Central memory CD8-positive, alpha-beta T cell (primary cell): ENCODE results near the gene REXO1.

Experiments
- ATAC-seq: fragments of 150-1000 bp; cut with Tn5 transposase; replicated peaks from 2 replicates; pipeline ENCODE4 v1.10.0; 2022; ENCODE audit warnings: mild to moderate bottlenecking, moderate FRiP score, moderate number of reproducible peaks; ENCODE audit not compliant: poor library complexity, severe bottlenecking; ENCODE audit errors: extremely low read depth
- DNase-seq, 2 donors: peaks; one replicate each; pipeline ENCODE4 v3.0.0; 2021; ENCODE audit warnings: low spot score in 2 of 2
- H3K27ac Mint-ChIP-seq: one replicate; pipeline ENCODE4 v1.8.0; 2022; ENCODE audit warnings: low read depth, mild to moderate bottlenecking, moderate library complexity, mixed read lengths
- H3K27me3 Mint-ChIP-seq: one replicate; pipeline ENCODE4 v1.8.0; 2022; ENCODE audit warnings: mixed read lengths
- H3K36me3 Mint-ChIP-seq: one replicate; pipeline ENCODE4 v1.8.0; 2022; ENCODE audit warnings: mild to moderate bottlenecking, moderate library complexity, mixed read lengths; ENCODE audit not compliant: insufficient read depth
- H3K4me1 Mint-ChIP-seq: one replicate; pipeline ENCODE4 v1.8.0; 2022; ENCODE audit warnings: mixed read lengths
- H3K4me3 Mint-ChIP-seq: one replicate; pipeline ENCODE4 v1.8.0; 2022; ENCODE audit warnings: mild to moderate bottlenecking, moderate library complexity, mixed read lengths
- H3K9me3 Mint-ChIP-seq: one replicate; pipeline ENCODE4 v1.8.0; 2022; ENCODE audit warnings: mixed read lengths

REXO1 gene

DNA sequence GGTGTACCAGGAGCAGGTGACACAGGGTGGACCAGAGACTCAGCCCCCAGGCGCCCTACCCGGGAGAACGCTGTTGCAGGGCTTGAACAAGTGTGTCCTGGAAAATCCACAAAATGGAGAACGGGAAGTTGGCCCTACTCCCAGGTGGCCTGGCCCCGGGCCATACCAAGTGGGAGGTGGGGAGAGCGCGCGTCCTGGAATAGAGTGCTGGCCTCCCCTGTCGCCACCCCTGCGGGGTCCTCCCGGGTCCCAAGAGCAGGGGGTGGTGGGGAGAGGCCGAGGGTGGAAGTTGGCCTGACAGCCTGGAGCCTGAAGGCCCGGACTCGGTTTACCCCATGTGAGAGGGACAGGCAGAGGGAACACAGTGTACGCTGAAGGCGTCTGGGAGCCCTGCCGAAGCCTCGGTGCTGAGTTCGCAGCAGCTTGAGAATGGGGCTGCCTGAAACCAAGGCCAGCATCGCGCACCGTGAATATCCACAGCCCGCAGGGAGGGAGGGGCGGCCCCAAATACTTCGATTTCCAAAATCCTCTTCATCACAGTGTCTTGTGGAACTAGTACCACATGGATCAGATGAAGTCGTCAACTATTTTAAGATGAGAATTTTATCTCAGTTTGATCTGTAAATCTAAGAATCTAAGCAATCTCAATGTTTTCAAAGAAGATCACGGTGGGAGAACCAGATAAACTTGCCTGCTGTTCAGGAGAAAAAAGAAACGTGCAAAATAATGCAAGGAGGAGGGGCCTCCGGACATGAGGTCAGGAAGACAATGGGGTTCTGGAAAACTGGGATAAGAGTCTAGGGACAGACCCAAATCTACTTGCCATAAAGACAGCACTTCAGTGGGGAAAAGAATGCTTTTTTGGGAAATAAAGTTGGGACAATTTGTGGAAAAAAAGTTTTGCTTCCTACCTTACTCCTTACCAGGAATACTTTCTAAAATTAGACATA lies 25.5 kb upstream of the REXO1 start:
- peaks cover 35% of the 10 kb centered on the region for H3K36me3 Mint-ChIP-seq
- peaks cover 26% of the 10 kb centered on the region for H3K4me1 Mint-ChIP-seq
- H3K4me3 Mint-ChIP-seq = peak overlapping the region; percentile 99
- H3K27ac Mint-ChIP-seq = peak overlapping the region; percentile 97
- no peaks in the 10 kb centered on the region for H3K27me3 Mint-ChIP-seq
- ATAC-seq = no peak
- H3K9me3 Mint-ChIP-seq = no peaks in the 10 kb centered on the region
- DNase-seq = no peak

DNA sequence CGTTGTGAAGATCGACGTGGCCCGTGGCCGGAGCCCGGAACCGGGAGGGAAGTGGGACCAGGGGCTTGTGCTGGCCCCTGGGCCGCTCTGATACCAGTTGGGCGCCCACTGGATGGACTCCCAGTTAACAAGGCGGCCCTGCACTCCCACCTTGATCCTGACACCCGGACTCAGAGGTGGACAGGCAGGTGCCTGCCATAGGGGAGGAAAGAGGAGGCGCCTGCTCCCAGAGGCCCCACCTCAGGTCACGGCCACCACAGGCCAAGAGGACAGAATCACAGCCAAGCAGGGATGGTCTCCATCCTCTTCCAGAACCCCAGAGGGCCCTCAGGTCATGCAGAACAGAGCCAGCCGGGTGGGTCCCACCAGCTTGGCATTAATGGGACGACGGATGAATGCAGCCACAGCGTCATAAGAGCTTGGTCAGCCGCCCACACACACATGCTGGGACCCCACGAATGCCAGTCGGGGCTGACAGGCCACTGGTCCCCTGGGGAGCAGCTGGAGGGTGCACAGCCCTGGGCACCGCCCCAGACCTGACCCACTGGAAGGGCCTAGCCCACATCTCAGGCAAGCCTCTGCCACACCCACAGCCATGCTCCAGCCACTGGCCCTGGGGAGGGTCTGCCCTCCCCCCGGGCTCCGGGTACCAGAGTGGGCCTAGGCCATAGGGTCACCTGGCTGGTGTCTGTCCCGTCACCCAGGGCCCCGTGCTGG lies 24.7 kb upstream of the REXO1 start:
- H3K27ac Mint-ChIP-seq = no peak overlapping the region
- no peak for DNase-seq
- ATAC-seq = no peak
- no peaks in the 10 kb centered on the region for H3K9me3 Mint-ChIP-seq
- H3K4me3 Mint-ChIP-seq = peak overlapping the region; percentile 99
- peaks cover 36% of the 10 kb centered on the region for H3K36me3 Mint-ChIP-seq
- peaks cover 26% of the 10 kb centered on the region for H3K4me1 Mint-ChIP-seq
- no peaks in the 10 kb centered on the region for H3K27me3 Mint-ChIP-seq

DNA sequence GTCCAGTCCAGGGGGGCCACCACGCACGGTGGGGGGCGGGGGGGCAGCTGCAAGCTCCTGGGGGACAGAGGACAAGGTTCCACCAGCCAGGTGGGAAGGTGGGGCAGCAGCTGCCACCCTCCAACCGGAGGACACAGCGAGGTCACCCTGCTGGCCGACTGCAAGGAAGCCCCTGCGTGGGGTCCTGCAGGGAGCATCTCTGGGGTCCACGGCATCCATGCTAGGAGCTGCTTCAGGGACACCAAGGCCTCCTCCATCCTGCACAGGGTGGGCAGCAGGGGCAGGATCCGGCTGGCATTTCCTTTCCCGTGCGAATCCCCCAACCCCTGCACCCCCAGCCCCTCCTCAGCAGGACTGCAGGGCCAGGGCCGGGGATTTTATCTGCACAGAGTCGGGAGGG lies 23.3 kb upstream of the REXO1 start:
- Mint-ChIP-seq H3K36me3 (peaks cover 33% of the 10 kb centered on the region), H3K27ac (no peak overlapping the region), H3K9me3 (no peaks in the 10 kb centered on the region), H3K4me1 (peaks cover 26% of the 10 kb centered on the region), H3K4me3 (no peak overlapping the region), H3K27me3 (no peaks in the 10 kb centered on the region)
- ATAC-seq (no peak), DNase-seq (no peak)

GRCh38 chr19:1871140-1871597 lies 22.9 kb upstream of the REXO1 start:
- ATAC-seq = no peak
- H3K4me1 Mint-ChIP-seq = peaks cover 22% of the 10 kb centered on the region
- H3K36me3 Mint-ChIP-seq = peaks cover 29% of the 10 kb centered on the region
- DNase-seq = no peak
- no peaks in the 10 kb centered on the region for H3K9me3 Mint-ChIP-seq
- no peaks in the 10 kb centered on the region for H3K27me3 Mint-ChIP-seq
- no peak overlapping the region for H3K27ac Mint-ChIP-seq
- no peak overlapping the region for H3K4me3 Mint-ChIP-seq

GRCh38 chr19:1868971-1869370 lies 20.7 kb upstream of the REXO1 start:
- Mint-ChIP-seq H3K4me3 (no peak overlapping the region), H3K27ac (no peak overlapping the region), H3K9me3 (no peaks in the 10 kb centered on the region), H3K27me3 (no peaks in the 10 kb centered on the region), H3K4me1 (peaks cover 2% of the 10 kb centered on the region), H3K36me3 (peaks cover 19% of the 10 kb centered on the region)
- DNase-seq (no peak), ATAC-seq (no peak)

DNA sequence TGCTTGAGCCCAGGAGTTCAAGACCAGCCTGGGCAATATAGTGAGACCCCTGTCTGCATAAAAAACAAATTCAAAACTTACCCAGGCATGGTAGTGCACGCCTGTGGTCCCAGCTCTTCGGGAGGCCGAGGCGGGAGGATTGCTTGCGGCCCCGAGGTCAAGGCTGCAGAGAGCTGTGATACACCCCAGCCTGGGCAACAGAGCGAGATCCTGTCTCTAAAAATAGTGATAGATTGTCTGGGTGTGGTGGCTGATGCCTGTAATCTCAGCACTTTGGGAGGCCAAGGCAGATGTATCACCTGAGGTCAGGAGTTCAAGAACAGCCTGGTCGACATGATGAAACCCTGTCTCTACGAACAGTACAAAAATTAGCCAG lies 19.1 kb upstream of the REXO1 start:
- Mint-ChIP-seq H3K4me1 (peaks cover 3% of the 10 kb centered on the region), H3K27me3 (no peaks in the 10 kb centered on the region), H3K27ac (no peak overlapping the region), H3K9me3 (no peaks in the 10 kb centered on the region), H3K4me3 (no peak overlapping the region), H3K36me3 (peaks cover 14% of the 10 kb centered on the region)
- DNase-seq (no peak), ATAC-seq (no peak)

DNA sequence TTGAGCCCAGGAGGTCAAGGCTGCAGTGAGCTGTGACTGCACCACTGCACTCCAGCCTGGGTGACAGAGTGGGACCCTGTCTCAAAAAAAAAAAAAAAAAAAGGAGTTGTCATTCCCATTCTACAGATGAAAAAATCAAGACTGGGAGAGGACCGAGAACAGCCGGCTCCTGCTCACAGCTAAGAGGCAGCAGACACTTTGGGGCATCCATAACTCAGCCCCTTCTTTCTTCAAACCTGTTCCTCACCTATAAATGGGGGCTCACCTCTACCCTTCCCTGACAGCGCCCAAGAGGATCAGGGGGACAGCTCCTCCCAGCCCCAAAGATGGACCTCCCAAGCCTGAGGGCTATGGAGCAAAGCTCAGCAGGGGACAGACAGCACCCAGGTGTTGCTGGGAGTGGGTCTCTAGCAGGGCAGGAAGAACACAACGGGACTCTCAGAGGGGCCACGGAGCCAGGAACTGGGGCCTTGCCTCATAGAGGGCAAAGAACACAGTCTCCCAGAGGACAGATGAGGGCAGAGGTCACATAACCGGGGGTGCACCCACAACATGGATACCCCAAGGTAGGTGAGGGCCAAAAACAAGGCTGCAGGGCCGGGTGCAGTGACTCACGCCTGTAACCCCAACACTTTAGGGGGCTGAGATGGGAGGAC lies 18.5 kb upstream of the REXO1 start:
- H3K36me3 Mint-ChIP-seq = peaks cover 14% of the 10 kb centered on the region
- ATAC-seq (no peak), DNase-seq (no peak)
- H3K27ac Mint-ChIP-seq = no peak overlapping the region
- H3K4me3 Mint-ChIP-seq = no peak overlapping the region
- H3K27me3 Mint-ChIP-seq = no peaks in the 10 kb centered on the region
- no peaks in the 10 kb centered on the region for H3K9me3 Mint-ChIP-seq
- H3K4me1 Mint-ChIP-seq = peaks cover 8% of the 10 kb centered on the region

DNA sequence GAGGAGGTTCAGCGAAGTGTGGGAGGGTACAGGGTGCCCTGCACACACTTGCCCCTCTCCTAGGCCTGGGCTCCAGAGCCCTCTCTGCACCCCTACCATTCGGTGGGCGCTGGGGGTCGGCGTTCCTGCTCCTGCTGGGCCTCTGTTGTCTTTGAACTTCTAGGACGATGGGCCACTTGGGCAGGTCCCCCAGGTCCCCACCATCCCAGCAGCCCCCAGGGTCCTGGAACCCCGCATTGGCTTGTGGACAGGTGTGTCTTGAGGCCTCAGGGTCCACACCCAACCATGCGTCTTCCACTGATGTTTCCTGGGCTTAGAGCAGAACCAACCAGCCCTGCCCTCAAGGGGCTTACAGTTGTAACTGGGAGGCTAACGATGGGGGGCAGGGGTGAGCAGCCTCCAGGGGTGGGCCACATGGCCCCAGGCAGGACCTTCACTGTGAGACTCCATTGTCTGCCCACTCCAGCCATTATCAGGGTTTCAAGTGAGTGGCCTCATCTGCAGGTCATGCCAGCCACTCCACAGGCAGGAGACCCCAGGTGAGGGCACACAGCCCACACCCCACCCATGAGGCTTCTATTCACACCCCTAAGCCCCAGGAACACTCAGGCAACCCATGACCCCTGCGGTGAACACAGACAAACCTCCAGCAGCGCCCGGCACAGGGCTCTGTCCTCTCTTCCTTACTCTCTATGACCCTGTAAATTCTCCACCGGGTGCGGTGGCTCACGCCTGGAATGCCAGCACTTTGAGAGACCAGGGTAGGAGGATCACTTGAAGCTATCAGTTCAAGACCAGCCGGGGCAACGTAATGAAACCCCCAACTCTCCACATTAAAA lies 17.1 kb upstream of the REXO1 start:
- peaks cover 17% of the 10 kb centered on the region for H3K4me1 Mint-ChIP-seq
- H3K27ac Mint-ChIP-seq = peak overlapping the region; percentile 16
- peaks cover 15% of the 10 kb centered on the region for H3K36me3 Mint-ChIP-seq
- no peaks in the 10 kb centered on the region for H3K9me3 Mint-ChIP-seq
- no peak for DNase-seq
- H3K27me3 Mint-ChIP-seq = no peaks in the 10 kb centered on the region
- H3K4me3 Mint-ChIP-seq = peak overlapping the region; percentile 67
- no peak for ATAC-seq

DNA sequence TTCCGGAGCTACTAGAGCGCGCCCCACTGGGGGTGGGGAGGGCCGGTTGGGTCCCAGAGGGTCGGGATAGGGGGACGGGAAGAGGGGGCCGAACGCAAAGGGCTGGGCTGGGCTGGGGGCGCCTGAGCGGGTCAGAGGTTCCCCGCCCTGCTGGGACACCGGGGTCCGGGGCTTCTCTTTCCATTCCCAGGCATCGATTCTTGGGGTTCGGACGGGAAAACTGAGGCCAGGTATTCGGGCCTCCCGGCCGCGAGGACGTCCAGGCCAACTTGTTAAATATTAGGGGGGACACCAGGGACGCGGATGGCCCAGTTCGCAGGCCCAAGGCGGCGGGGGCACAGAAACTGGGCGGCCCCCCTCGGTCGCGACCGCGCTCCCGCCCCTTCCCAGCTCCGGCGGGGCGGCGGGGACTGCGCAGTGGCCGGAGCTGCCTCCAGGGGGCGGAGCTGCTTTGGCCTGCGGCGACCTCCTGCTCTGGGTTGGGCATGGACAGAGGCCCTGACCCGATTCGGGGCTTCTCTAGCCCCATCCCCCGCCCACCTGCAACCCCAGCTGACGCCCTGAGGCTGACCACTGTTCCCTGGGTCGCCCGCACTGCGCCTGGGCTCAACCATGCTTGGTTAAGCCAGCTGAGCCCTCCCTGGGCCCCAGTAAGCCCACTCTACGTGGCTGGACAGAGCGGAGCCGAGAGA lies 16.3 kb upstream of the REXO1 start:
- peak overlapping the region; percentile 67 for H3K4me3 Mint-ChIP-seq
- DNase-seq (no peak), ATAC-seq (no peak)
- no peaks in the 10 kb centered on the region for H3K27me3 Mint-ChIP-seq
- peak overlapping the region; percentile 16 for H3K27ac Mint-ChIP-seq
- peaks cover 14% of the 10 kb centered on the region for H3K36me3 Mint-ChIP-seq
- no peaks in the 10 kb centered on the region for H3K9me3 Mint-ChIP-seq
- peaks cover 17% of the 10 kb centered on the region for H3K4me1 Mint-ChIP-seq

GRCh38 chr19:1863638-1864479 lies 15.6 kb upstream of the REXO1 start:
- H3K27ac Mint-ChIP-seq = no peak overlapping the region
- H3K36me3 Mint-ChIP-seq = peaks cover 17% of the 10 kb centered on the region
- peak overlapping the region; percentile 67 for H3K4me3 Mint-ChIP-seq
- H3K4me1 Mint-ChIP-seq = peaks cover 24% of the 10 kb centered on the region
- DNase-seq (peak; percentile 81 to 87), ATAC-seq (peak; percentile 72)
- no peaks in the 10 kb centered on the region for H3K27me3 Mint-ChIP-seq
- H3K9me3 Mint-ChIP-seq = no peaks in the 10 kb centered on the region

GRCh38 chr19:1863328-1863637 lies 15.0 kb upstream of the REXO1 start, which contains the start of gene KLF16:
Gene KLF16 (minus strand): TSS chr19:1863579. CDS start chr19:1863497, 82 bp downstream.
- H3K27me3 Mint-ChIP-seq = no peaks in the 10 kb centered on the region
- H3K27ac Mint-ChIP-seq = peak within 1 kb of the TSS; percentile 95
- peaks cover 30% of the 10 kb centered on the region for H3K4me1 Mint-ChIP-seq
- no peaks in the 10 kb centered on the region for H3K9me3 Mint-ChIP-seq
- peaks cover 15% of the 10 kb centered on the region for H3K36me3 Mint-ChIP-seq
- peak within 1 kb of the TSS; percentile 97 for H3K4me3 Mint-ChIP-seq
- DNase-seq (no peak), ATAC-seq (no peak)
